GM04504 (cell line): ENCODE data around the gene VWC2.

Source experiments
- DNase-seq: peaks from one replicate; pipeline ENCODE4 v3.0.0-alpha.2; 2012; ENCODE audit warnings: low read depth

Gene VWC2

GRCh38 chr7:49783446-49783845, 10.0 kb downstream of the VWC2 start:
- DNase-seq: no peak

- no peak for DNase-seq
Observed at GRCh38 chr7:49787980-49788379, 14.5 kb downstream of the VWC2 start.

- DNase-seq: no peak
Observed at GRCh38 chr7:49788455-49789059, 15.1 kb downstream of the VWC2 start.

GRCh38 chr7:49789736-49790135, 16.3 kb downstream of the VWC2 start:
- no peak for DNase-seq

GRCh38 chr7:49790209-49790608, 16.8 kb downstream of the VWC2 start:
- DNase-seq: no peak

- no peak for DNase-seq
Observed at GRCh38 chr7:49791088-49791741, 17.8 kb downstream of the VWC2 start.

- no peak for DNase-seq
Observed at GRCh38 chr7:49797987-49798660, 24.7 kb downstream of the VWC2 start.

- DNase-seq: no peak
Observed at GRCh38 chr7:49800031-49800430, 26.6 kb downstream of the VWC2 start.

GRCh38 chr7:49802600-49802999, 29.2 kb downstream of the VWC2 start:
- no peak for DNase-seq

GRCh38 chr7:49803812-49804211, 30.4 kb downstream of the VWC2 start:
- DNase-seq: no peak

- DNase-seq: no peak
Observed at GRCh38 chr7:49805371-49806007, 32.1 kb downstream of the VWC2 start.

GRCh38 chr7:49812534-49812933, 39.1 kb downstream of the VWC2 start:
- no peak for DNase-seq

GRCh38 chr7:49817279-49817678, 43.8 kb downstream of the VWC2 start:
- DNase-seq: no peak

- DNase-seq: no peak
Observed at GRCh38 chr7:49821181-49821580, 47.7 kb downstream of the VWC2 start.

GRCh38 chr7:49822856-49823255, 49.4 kb downstream of the VWC2 start:
- no peak for DNase-seq

- DNase-seq: no peak
Observed at GRCh38 chr7:49823566-49823965, 50.1 kb downstream of the VWC2 start.

- DNase-seq: no peak
Observed at GRCh38 chr7:49839863-49840645, 66.6 kb downstream of the VWC2 start.

- no peak for DNase-seq
Observed at GRCh38 chr7:49840751-49841405, 67.4 kb downstream of the VWC2 start.

- no peak for DNase-seq
Observed at GRCh38 chr7:49845626-49846025, 72.2 kb downstream of the VWC2 start.

- no peak for DNase-seq
Observed at GRCh38 chr7:49848211-49848841, 74.9 kb downstream of the VWC2 start.

- DNase-seq: no peak
Observed at GRCh38 chr7:49850921-49851613, 77.6 kb downstream of the VWC2 start.
